Measurements from ENCODE around the gene SPTBN5.

Gene SPTBN5

DNA sequence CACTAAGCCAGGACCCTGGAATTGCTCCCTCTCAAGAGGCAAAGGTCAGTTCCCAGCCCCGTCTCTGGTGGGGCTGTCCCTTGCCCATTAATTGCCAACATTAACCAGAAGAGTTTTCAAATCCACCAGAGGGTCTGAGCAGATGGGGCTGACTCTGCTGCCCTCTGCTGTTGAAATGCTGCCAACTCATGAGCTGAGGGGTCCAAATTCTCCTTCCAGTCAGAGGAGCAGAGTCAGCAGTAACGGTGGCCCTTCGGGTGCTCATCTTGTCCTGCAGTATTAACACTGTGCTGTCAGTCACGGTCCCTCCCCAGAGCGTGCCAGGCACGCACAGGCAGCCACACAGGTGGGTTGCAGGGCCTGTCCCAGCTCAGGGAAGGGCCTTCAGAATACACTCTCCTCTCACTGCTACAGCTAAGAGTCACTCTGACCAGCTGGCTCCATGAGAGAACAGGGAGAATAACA is 10.7 kb upstream of the SPTBN5 start:
- DNase-seq (ENCODE audit: low read depth in 2 of 2, low spot score in 1 of 2): peak; percentile 46 to 59

DNA sequence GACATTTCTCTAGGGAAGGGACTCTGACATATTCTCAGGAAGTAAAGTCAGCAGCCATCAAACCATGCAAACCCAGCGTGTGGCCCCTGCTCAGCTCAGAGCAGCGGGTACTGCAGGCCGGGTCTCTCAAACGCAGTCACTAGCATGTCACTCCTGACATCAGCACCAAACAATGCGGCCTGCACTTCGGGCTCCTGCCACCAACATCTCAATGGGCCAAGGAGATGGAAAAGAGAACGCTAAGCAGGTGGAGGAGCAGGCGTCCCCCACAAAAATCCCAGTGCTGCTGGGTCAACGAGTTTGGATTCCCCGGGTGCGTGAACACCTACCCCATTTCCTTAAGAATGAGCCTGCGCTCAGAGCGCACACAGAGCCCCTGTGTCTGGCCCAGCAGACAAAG is 9.9 kb upstream of the SPTBN5 start:
- DNase-seq (ENCODE audit: low read depth in 2 of 2, low spot score in 1 of 2): no peak

DNA sequence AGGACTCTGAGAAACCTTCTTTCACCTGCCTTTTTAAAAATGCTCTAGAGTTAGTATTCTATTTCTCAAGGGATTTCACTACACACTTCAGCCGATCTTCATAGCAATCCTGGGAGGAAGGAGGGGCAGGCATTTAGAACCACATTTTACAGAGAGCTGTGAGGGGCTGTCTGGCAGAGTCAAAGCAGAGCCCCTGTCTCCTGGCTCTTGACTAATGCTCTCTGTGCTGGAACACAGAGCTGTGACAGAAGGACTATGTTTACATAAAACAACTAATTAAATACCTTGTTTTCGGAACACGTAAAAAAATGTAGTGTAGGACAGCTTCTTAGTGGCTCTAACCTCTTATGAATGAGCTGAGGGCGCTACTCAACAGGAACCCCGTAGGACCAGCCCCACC is 7.6 kb upstream of the SPTBN5 start:
- DNase-seq (ENCODE audit: low read depth in 2 of 2, low spot score in 1 of 2): no peak

DNA sequence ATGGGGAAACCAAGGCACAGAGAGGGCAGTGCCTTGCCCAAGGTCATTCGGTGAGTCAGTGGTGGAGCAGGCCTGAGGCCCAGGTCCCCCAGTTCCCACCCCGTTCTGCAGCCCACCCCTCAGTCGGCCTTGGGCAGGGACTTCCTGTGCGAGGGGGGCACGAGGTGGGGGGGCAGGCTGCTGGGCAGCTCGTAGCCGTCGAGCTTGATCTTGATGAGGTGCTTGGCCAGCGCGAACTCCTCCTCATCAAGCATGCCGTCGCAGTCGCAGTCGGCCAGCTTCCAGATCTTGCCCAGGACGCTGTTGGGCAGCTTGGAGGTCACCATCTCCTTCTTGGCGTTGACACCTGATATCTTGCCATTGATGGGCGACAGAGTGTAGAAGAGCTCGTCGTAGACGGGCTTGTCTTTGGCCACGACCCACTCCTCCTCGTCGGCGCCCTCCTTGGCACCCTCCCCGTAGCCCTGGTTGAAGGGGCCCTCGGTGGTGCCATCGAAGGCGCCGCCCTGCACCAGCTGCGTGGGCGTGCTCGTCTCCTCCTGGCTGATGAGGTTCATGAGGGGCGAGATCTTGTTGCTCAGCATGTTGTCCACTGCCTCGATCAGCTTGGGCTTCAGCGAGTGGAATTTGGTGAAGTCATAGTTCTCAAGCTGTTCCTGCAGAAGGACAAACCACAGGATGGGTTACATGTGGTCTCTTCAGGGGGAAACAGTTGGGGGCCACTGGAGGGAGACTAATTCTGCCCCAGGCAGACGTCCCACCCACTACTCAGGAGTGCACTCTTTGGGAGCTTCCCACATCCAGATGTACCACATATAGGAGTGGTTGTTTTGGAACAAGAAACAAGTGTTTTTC is 6.9 kb upstream of the SPTBN5 start:
- no peak for DNase-seq (ENCODE audit: low read depth in 2 of 2, low spot score in 1 of 2)

DNA sequence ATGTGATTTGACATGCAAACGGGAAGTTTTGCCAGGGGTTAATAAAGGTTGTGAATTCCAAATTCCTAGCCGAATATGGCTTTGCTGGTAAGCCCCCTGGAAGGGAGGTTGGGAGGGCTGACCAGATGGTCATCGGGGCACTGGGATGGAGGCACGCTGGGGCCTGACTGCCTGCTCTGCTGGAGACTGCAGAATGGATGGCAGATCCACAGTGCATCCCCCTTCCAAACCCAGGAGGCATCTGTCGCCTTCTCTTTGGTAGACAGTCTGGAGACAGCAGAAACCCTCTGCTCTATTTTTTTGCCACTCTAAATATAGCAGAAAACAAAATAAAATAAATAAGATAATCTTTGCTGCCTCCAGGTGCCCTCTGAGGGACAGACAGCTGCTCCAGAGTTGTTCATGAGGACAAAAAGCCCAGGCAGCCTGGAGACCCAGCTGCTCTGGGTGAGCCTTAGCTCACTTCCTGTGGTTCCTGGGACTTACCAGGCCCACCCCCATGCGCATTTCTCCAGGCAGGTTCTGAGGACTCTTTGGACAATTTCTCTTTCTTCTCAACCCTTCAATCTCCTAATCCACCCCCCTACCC is 6.1 kb upstream of the SPTBN5 start:
- DNase-seq (ENCODE audit: low read depth in 2 of 2, low spot score in 1 of 2): no peak

DNA sequence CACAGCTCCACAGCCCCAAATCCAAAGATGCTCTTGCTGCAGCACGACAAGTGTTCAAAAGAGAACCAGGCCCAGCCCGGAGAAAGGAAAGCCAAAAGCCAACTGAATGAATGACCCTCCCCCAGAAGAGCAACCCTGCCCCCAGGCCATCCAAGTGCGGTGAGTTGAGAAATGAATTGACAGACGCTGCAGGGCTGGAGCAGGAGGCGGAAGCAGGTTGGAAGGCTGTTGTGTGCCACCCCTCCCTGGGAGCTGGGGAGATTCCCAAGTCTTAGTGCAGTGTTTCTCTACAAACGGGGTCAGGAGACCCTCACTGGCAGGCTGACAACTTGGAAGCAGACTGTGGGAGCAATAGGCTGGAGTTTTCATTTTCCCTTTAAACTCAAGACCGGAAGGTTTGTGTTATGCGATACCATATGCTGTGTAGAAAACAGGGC is 3.5 kb upstream of the SPTBN5 start:
- DNase-seq (ENCODE audit: low read depth in 2 of 2, low spot score in 1 of 2): no peak

DNA sequence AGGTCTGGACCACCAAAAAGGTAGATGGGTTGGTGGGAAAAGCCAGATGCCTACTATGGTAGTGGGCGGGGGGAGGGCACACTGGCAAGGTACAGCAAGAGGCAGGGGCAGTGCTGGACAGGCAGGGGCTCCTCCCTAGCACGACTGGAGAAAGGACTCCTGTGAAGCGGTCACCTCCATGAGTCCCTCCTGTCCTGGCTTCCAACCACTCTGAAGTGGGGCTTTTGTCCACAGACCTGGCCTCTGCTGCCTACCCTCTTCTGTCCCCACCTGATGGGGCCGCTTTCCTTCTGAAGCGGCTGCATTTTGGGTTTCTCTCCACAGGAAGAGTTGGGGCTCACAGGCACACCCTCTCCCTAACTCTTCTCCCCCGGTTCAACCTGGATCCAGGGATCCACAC is 2.7 kb upstream of the SPTBN5 start:
- no peak for DNase-seq (ENCODE audit: low read depth in 2 of 2, low spot score in 1 of 2)

DNA sequence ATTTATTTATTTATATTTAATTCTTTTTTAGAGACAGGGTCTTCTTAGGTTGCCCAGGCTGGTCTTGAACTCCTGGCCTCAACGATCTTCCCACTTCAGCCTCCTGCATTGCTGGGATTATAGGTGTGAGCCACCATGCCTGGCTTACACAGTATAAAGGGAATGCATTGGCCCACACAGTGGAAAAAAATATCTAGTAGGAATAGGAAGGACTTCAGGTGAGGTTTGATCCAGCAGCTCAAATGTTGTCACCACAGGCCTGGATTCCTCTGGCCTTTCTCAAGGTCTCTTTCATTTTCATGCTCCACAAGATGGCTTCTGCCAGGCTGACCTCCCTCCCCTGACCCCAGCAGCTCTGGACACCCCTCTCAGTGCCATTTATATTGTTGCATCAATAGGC is 2.1 kb upstream of the SPTBN5 start:
- no peak for DNase-seq (ENCODE audit: low read depth in 2 of 2, low spot score in 1 of 2)

DNA sequence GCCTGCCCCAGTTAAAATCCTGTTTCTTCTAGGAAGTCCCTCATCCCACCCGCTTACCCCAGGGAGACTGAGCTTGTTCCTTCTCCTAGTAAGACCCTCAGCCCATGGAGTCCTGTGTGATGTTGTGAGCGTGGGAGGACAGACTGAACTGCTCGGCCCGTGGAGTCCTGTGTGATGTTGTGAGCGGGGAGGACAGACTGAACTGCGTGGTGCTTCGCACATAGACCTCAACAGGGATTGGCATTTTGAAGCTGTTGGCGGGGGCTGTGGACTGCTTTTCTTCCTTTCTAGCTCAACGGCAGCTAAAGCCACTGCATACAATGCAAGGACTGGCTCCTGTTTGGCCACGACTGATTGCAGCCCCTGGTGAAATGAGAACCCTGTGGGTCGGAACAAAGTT is 1.6 kb upstream of the SPTBN5 start:
- DNase-seq (ENCODE audit: low read depth in 2 of 2, low spot score in 1 of 2): no peak

DNA sequence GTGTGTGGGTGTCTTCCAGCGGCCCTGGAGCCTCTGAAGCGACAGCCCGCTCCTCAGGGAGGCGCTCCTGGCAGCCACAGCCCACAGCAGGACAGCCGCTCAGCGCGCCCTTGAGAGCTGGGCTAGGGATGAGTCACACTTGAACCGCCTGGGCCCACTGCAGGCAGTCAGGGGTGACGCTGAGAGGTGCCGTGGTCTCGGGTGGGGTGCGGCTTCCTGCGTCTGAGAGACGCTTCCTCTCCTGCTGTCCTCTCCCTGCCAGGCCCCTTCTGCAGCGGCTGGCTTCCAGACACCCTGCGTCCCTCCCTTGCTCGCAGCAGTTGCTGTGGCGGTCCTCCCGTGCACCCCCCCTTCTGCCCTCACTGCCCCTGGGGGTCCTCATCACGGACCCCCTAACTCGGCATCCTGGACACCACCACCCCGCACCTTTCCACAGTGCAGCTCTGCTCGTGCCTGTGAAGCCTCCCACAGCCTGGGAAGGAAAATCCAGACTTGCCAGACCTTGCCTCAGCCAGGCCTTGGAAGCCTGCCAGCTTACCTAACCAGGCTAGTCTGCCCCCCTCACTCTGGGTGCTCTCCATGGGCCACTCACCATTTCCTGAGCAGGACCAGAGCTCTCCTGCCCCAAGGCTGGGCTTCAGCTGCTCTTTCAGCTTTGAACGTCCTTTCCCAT is 1.1 kb upstream of the SPTBN5 start:
- peak; percentile 78 for DNase-seq (ENCODE audit: low read depth in 2 of 2, low spot score in 1 of 2)

DNA sequence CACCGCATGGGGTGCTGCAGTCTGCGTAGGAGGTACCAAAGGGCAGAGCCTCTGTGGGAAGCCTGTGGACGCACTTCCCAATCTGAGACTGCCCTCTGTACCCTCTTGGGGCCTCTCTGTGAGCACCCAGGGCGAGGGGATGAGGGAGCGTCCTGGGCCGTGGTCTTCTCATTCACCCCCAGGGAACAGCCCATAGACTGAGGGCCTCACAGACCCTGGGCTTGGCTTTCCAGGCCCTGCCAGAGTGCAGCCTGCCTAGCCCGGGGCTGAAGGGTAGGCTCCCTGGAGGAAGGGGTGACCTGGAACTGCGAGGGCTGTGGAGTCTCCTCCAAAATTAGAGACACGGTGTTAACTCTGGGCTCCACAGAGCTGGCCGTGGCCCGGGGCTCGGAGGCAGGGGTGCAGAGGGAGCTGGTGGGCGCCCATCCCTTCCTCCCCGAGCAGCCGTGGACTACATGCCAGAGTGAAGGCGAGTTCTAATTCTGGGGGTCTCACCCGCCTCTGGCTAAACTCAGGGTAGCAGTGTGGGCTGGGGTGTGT is 468 bp upstream of the SPTBN5 start:
- no peak for DNase-seq (ENCODE audit: low read depth in 2 of 2, low spot score in 1 of 2)

DNA sequence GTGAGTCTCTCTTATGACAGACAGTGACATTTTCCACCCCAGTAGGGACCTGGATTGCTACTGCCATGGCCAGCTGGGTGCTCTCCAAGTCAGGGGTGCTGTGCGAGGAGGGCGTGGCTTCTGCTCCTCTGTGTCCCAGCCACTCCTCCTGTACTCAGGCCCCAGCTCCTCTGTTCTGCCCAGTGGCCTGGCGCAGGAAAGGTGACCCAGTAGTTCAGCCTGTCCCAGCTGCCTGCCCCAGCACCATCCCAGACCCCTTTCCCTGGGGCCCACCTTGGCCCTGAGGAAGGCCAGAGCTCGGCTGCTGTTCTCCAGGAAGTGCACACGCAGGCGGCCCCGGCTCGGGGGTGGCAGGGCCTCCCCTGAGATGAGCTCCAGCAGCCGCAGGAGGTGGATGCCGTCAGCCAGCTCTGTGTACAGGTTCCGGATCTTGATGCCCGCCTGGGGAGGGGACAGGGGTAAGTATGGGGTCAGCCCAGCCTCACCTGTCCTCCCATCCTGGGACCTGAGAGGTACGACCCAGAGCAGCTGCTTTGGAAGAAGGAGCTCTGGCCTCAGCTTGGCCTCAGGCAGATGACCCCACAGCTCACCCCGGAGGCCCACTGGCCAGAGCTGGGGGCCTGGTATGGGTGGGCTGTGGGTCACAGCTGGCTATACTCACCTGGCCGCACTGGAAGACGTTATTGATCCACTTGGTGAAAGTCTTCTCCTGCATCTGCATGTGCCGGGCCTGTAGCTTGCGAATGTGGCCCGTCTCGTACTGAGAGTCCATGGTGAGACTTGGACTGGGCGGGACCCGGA is 1.0 kb downstream of the SPTBN5 start:
- DNase-seq (ENCODE audit: low read depth in 2 of 2, low spot score in 1 of 2): no peak

DNA sequence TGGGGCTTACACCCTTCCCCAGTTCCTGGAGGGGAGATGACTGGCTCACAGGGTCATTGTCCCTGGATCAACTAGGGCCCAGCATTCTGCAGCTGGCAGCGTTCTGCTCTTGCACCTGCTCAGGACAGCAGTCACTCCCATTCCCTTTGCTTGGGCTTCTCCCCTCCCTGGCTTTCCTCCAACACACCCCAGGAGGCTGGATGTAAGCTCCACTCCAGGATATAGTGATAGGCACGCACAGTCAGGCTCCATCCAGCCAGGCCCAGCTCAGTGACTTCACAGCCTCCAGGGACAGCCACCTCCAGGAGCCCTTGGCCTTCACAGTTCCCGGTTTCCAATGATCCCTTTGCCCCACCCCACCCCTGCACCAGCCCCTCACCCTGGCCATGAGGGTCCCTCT is 1.9 kb downstream of the SPTBN5 start:
- DNase-seq (ENCODE audit: low read depth in 2 of 2, low spot score in 1 of 2): no peak

DNA sequence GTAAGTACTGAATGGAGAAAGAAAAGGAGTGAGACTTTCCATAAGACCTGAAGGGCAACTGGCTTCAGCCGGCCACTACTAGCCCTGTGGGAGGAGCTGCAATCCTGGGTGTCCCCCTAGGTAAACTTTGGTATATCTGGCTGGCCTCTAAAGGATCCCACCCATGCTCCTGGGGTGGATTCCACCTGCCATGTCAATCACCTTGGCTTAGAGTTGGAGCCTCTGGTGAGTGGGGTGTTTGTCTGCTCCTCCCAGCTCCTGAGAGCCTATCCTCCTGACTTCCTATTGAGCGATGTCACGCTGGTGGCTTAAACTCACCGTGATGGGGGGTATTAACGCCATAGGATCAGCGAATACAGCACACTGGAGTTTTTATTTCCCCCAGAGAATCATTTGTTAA is 2.6 kb downstream of the SPTBN5 start:
- no peak for DNase-seq (ENCODE audit: low read depth in 2 of 2, low spot score in 1 of 2)

DNA sequence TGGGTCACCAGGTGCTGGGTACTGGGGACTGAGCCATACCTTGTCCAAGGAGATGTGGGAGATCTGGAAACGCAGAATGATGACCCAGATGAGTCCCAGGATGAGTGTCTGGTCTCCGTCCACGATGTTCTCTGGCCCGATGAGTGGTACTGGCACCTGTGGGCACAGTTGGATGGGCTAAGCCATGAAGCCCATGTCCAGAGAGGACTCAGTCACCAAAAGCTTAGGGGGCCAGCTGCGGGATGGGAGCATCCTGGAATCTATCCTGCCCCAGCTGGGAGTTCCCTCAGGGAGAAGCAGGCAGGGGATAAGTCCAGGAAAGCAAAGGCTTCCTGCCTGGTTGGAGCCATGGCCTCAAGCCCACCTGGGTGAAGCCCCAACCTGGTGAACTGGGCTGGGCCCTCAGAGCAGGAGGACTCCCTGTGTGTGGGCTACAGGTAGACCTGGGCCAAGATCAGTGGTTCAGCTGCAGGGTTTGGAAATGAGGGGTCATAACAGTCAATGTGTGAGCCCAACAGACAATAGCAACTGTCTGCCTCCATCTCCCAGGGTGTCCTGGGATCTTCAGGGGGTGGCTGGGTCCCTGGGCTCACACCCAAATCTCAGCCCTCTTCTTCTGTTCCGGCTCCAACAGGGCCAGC is 3.7 kb downstream of the SPTBN5 start:
- no peak for DNase-seq (ENCODE audit: low read depth in 2 of 2, low spot score in 1 of 2)

DNA sequence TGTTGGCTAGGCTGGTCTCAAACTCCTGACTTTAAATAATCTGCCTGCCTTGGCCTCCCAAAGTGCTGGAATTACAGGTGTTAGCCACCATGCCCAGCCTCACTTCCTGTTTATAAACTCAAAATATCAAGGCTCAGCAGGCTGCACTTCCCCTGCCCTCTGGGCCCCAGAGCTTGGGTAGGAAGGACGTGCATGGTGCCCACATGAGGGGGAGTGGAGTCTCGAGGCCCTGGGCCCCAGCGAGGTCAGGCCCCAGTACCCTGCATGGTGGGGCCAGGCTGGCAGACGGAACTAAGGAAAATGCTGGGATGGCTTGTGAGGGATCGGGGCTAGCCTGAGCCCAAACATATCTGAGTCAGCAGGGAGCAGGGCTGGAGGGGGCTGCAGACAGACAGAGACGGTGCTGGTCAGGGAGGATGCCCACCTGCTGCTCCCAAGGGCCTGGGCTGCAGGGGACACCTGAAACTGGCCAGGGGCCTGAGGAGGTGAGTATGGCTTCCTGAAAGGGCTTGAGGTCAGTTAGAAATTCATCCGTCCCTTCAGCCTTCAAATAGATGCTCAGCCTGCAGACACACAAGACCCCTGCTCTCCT is 5.1 kb downstream of the SPTBN5 start:
- DNase-seq (ENCODE audit: low read depth in 2 of 2, low spot score in 1 of 2): no peak

DNA sequence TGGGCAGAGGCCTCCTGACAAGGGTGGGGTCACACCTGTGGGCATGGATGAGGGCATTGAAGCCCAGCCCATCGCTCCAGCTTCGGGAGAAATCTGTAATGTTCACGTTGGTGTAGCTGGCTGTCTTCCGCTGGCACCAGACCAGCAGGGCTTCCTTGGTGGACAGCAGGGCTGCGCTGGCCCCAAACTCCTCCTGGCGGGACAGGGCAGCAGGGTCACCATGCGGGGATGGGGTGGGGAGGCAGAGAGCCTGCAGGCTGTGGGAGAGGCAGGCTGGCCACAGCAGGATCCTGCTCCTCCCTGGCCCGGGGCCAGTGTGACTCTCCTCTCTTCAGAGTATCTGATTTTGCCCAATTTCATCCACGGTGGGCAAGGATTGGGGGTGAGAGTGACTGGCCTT is 6.0 kb downstream of the SPTBN5 start:
- no peak for DNase-seq (ENCODE audit: low read depth in 2 of 2, low spot score in 1 of 2)

DNA sequence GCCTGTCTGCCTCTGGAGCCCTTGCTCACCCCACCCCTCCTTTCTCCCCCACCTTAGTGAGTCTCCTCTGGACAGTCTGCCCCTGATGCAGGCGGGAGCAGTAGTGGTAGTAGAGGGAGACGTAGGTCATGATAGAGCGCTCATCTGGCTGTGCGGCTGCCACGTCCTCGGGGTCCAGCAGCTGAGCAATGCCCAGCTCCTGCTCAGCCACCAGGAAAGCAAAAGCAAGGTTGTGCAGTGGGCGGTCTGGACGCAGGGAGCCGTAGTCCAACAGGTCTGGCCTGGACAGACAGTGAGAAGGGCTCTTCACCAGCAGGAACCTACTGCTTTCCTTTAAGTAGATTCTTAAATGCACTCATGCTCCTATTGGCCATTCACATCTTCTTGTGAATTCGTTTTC is 6.7 kb downstream of the SPTBN5 start:
- DNase-seq (ENCODE audit: low read depth in 2 of 2, low spot score in 1 of 2): no peak

DNA sequence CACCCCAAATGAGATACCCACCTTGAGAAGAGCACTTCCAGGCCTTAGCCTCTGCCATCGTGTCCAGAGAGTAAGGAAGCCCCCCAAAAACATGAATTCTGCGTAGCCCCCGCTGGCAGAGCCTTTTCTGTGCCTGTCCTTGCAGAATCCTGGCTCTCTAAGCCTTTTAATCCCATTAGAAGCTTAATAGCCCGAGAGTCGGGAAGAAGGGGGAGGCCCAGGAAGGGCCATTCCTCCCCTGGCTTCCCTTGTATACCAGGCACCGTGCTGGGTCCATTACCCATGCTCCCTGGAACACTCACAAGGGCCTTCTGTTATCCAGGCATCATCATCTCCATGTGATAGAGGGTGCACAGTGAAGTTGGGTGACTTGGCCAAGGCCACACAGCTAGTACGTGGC is 7.1 kb downstream of the SPTBN5 start:
- DNase-seq (ENCODE audit: low read depth in 2 of 2, low spot score in 1 of 2): no peak

DNA sequence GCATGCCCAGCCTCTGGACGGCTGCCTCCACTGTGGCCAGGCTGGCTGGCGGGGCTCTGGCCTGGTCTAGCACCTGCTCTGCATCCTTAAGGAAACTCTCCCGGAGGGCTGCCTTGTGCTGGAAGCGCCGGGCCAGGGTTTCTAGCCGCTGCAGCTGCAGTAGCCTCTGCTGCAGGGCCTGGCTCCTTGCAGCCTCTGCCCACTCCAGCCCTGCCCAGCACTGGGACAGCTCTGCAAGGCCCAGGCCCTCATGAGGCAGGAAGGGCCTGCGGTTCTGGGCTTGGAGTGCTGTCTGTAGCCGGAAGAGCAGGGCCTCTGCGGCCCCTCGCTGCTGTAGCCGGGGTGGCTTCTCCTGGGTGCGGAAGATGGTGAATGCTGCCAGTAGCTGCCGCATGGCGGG is 8.0 kb downstream of the SPTBN5 start:
- no peak for DNase-seq (ENCODE audit: low read depth in 2 of 2, low spot score in 1 of 2)

Data from stimulated activated CD8-positive, alpha-beta memory T cell treated with anti-CD3 and anti-CD28 coated beads, Interleukin-4, amount 100 ng/mL, for 1 hour (primary cell).